WTC11 (cell line): Measurements from ENCODE around the gene GPHA2. TPM values are rescaled to one million over a fixed set of nuclear protein-coding genes. Genes with fewer than 3 reads are reported as not detected.

Experiments
- ATAC-seq: fragments of 200-7000 bp; cut with Tn5 transposase; 2 replicates; pipeline ENCODE4 v1.10.0; 2021; ENCODE audit warnings: mild to moderate bottlenecking, moderate library complexity
- CTCF ChIA-PET: fragments of 300-600 bp; sonication (Branson Sonifier 250); formaldehyde crosslinking; loops from one replicate; lab custom pipeline; 2021; ENCODE audit warnings: antibody characterized with exemption; lab: Charles Lee
- POLR2A ChIA-PET: fragments of 350-600 bp; sonication (Branson Sonifier 250); formaldehyde crosslinking; loops from one replicate; lab custom pipeline; 2021; ENCODE audit warnings: antibody characterized with exemption; lab: Charles Lee
- DNase-seq: peaks from one replicate; pipeline ENCODE4 v3.0.0; 2021; ENCODE audit warnings: low spot score
- H3K27ac Mint-ChIP-seq: 2 replicates; pipeline ENCODE4 v1.8.0; 2021; ENCODE audit warnings: mixed read lengths
- H3K27me3 Mint-ChIP-seq: 2 replicates; pipeline ENCODE4 v1.8.0; 2021; ENCODE audit warnings: low read depth, mild to moderate bottlenecking, moderate library complexity, mixed read lengths
- H3K36me3 Mint-ChIP-seq: 2 replicates; pipeline ENCODE4 v1.8.0; 2021; ENCODE audit warnings: mixed read lengths
- H3K4me1 Mint-ChIP-seq: 2 replicates; pipeline ENCODE4 v1.8.0; 2022; ENCODE audit warnings: mixed read lengths
- H3K4me3 Mint-ChIP-seq: 2 replicates; pipeline ENCODE4 v1.8.0; 2021; ENCODE audit warnings: mild to moderate bottlenecking, moderate library complexity, mixed read lengths
- H3K9me3 Mint-ChIP-seq: 2 replicates; pipeline ENCODE4 v1.8.0; 2021; ENCODE audit warnings: mixed read lengths
- ERG ChIP-seq: fragments of 250-450 bp; sonication (Bioruptor Pico); IDR thresholded peaks from 2 replicates; pipeline ENCODE4 v1.8.0; 2021; ENCODE audit warnings: mild to moderate bottlenecking
- ETV6 ChIP-seq: sonication (generic); formaldehyde crosslinking; IDR thresholded peaks from 2 replicates; pipeline ENCODE4 v1.8.1; 2022; ENCODE audit warnings: mild to moderate bottlenecking, missing genetic modification reagents
- FOXK1 ChIP-seq: sonication (generic); formaldehyde crosslinking; IDR thresholded peaks from 2 replicates; pipeline ENCODE4 v1.8.0; 2022; ENCODE audit warnings: mild to moderate bottlenecking, moderate library complexity, missing genetic modification reagents
- FOXP1 ChIP-seq: sonication (generic); formaldehyde crosslinking; IDR thresholded peaks from 2 replicates; pipeline ENCODE4 v1.8.0; 2022; ENCODE audit warnings: missing genetic modification reagents, mild to moderate bottlenecking, moderate library complexity, borderline replicate concordance
- GTF2I ChIP-seq: fragments of 250-450 bp; sonication (Bioruptor Pico); conservative IDR thresholded peaks from 2 replicates; pipeline ENCODE4 v1.4.0; 2021; ENCODE audit warnings: mild to moderate bottlenecking
- JUN ChIP-seq: sonication (generic); formaldehyde crosslinking; IDR thresholded peaks from 2 replicates; pipeline ENCODE4 v1.8.0; 2023; ENCODE audit warnings: mild to moderate bottlenecking, missing genetic modification reagents
- NFYB ChIP-seq: sonication (generic); formaldehyde crosslinking; conservative IDR thresholded peaks from 2 replicates; pipeline ENCODE4 v1.8.0; 2022; ENCODE audit warnings: low read depth, missing genetic modification reagents
- NR1H2 ChIP-seq: sonication (generic); formaldehyde crosslinking; IDR thresholded peaks from 2 replicates; pipeline ENCODE4 v1.9.0; 2021; ENCODE audit warnings: mild to moderate bottlenecking, moderate library complexity, missing genetic modification reagents
- NR3C1 ChIP-seq: sonication (generic); formaldehyde crosslinking; conservative IDR thresholded peaks from 2 replicates; pipeline ENCODE4 v1.8.1; 2023; ENCODE audit warnings: low read depth, mild to moderate bottlenecking, missing genetic modification reagents
- TEAD4 ChIP-seq: sonication (generic); formaldehyde crosslinking; IDR thresholded peaks from 2 replicates; pipeline ENCODE4 v1.8.0; 2022; ENCODE audit warnings: mild to moderate bottlenecking, missing genetic modification reagents
- ZMAT4 ChIP-seq: fragments of 250-450 bp; sonication (Bioruptor Pico); IDR thresholded peaks from 2 replicates; pipeline ENCODE4 v1.9.0; 2021; ENCODE audit warnings: mild to moderate bottlenecking
- ZNF396 ChIP-seq: fragments of 250-450 bp; sonication (Bioruptor Pico); IDR thresholded peaks from 2 replicates; pipeline ENCODE4 v1.8.0; 2021; ENCODE audit warnings: mild to moderate bottlenecking, moderate library complexity, borderline replicate concordance
- total RNA-seq: library from RNA; stranded (reverse); gene quantifications from 3 replicates; pipeline ENCODE4 v1.2.3, GENCODE V29; 2021
- TF ChIP-seq, protein P1 (sequence below): sonication (generic); formaldehyde crosslinking; conservative IDR thresholded peaks from 2 replicates; pipeline ENCODE4 v1.8.1; 2023; ENCODE audit warnings: mild to moderate bottlenecking, low read depth, missing genetic modification reagents, moderate library complexity
- TF ChIP-seq, protein P2 (sequence below): sonication (generic); formaldehyde crosslinking; IDR thresholded peaks from 2 replicates; pipeline ENCODE4 v1.8.1; 2023; ENCODE audit warnings: mild to moderate bottlenecking, moderate library complexity, missing genetic modification reagents
- TF ChIP-seq, protein P3 (sequence below): sonication (generic); formaldehyde crosslinking; IDR thresholded peaks from 2 replicates; pipeline ENCODE4 v1.8.1; 2023; ENCODE audit warnings: mild to moderate bottlenecking, missing genetic modification reagents, moderate library complexity
- TF ChIP-seq, protein P4 (sequence below): sonication (generic); formaldehyde crosslinking; IDR thresholded peaks from 2 replicates; pipeline ENCODE4 v1.8.1; 2022; ENCODE audit warnings: low read depth, missing genetic modification reagents, borderline replicate concordance

The GPHA2 gene
- total RNA-seq, 1 experiment from 2014 or later = 1.6 TPM

DNA sequence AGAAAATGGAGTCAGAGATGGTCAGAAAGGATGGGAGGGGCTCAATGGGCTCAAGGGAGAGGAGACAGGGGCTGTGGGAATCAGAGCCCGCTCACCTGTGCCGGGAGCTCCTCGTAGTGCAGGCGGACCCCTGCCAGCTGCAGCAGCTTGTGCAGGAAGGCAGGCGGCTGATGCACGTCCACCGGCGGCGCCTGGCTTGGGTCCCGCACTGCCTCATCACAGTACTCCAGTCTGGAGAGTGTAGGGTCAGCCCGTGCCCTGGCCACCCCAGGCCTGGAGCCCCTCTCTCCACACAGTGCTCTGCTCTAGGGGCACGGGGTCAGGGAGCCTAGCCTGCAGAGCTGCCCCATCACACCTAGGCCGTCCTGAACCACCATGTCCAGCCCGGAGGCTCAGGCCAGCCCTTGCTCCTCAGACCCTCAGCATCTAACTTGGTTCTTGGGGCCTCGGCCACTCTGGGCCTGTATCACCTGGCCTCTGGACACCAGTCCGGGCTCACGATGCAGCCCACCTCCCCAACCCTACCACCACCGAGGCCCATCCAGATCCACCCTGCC is 22.4 kb downstream of the GPHA2 start:
- H3K9me3 Mint-ChIP-seq = no peaks in the 10 kb centered on the region
- no peak for DNase-seq
- no peak overlapping the region for H3K4me3 Mint-ChIP-seq
- peaks cover 5% of the 10 kb centered on the region; the same call in 1 of the 2 replicates for H3K36me3 Mint-ChIP-seq
- H3K4me1 Mint-ChIP-seq = peaks cover 13% of the 10 kb centered on the region
- no peak overlapping the region for H3K27ac Mint-ChIP-seq
- TF ChIP-seq FOXK1 (CRISPR knock-in tag) (no peak), FOXP1 (CRISPR knock-in tag) (no peak), NR3C1 (no peak), JUN (CRISPR knock-in tag) (no peak), GTF2I (no peak), ETV6 (no peak), ZNF396 (CRISPR knock-in tag) (no peak)
- TF ChIP-seq, protein P1, sequence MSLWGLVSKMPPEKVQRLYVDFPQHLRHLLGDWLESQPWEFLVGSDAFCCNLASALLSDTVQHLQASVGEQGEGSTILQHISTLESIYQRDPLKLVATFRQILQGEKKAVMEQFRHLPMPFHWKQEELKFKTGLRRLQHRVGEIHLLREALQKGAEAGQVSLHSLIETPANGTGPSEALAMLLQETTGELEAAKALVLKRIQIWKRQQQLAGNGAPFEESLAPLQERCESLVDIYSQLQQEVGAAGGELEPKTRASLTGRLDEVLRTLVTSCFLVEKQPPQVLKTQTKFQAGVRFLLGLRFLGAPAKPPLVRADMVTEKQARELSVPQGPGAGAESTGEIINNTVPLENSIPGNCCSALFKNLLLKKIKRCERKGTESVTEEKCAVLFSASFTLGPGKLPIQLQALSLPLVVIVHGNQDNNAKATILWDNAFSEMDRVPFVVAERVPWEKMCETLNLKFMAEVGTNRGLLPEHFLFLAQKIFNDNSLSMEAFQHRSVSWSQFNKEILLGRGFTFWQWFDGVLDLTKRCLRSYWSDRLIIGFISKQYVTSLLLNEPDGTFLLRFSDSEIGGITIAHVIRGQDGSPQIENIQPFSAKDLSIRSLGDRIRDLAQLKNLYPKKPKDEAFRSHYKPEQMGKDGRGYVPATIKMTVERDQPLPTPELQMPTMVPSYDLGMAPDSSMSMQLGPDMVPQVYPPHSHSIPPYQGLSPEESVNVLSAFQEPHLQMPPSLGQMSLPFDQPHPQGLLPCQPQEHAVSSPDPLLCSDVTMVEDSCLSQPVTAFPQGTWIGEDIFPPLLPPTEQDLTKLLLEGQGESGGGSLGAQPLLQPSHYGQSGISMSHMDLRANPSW = no peak
- TF ChIP-seq, protein P2, sequence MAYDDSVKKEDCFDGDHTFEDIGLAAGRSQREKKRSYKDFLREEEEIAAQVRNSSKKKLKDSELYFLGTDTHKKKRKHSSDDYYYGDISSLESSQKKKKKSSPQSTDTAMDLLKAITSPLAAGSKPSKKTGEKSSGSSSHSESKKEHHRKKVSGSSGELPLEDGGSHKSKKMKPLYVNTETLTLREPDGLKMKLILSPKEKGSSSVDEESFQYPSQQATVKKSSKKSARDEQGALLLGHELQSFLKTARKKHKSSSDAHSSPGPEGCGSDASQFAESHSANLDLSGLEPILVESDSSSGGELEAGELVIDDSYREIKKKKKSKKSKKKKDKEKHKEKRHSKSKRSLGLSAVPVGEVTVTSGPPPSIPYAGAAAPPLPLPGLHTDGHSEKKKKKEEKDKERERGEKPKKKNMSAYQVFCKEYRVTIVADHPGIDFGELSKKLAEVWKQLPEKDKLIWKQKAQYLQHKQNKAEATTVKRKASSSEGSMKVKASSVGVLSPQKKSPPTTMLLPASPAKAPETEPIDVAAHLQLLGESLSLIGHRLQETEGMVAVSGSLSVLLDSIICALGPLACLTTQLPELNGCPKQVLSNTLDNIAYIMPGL (CRISPR knock-in tag) = no peak
- no peak for ATAC-seq
- POLR2A ChIA-PET = no interaction called here
- CTCF ChIA-PET = interaction anchor here (0.7 to 1.0 kb wide), 2 partner anchors 25 to 32 kb away, joined by 3 read pairs; no protein-coding TSS in a partner anchor
- H3K27me3 Mint-ChIP-seq = no peaks in the 10 kb centered on the region

- TF ChIP-seq NFYB (CRISPR knock-in tag) (no peak), ZMAT4 (CRISPR knock-in tag) (no peak), ERG (CRISPR knock-in tag) (no peak), TEAD4 (no peak), JUN (CRISPR knock-in tag) (no peak), NR1H2 (CRISPR knock-in tag) (no peak)
- TF ChIP-seq, protein P3, sequence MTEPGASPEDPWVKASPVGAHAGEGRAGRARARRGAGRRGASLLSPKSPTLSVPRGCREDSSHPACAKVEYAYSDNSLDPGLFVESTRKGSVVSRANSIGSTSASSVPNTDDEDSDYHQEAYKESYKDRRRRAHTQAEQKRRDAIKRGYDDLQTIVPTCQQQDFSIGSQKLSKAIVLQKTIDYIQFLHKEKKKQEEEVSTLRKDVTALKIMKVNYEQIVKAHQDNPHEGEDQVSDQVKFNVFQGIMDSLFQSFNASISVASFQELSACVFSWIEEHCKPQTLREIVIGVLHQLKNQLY (CRISPR knock-in tag) = no peak
- TF ChIP-seq, protein P4, sequence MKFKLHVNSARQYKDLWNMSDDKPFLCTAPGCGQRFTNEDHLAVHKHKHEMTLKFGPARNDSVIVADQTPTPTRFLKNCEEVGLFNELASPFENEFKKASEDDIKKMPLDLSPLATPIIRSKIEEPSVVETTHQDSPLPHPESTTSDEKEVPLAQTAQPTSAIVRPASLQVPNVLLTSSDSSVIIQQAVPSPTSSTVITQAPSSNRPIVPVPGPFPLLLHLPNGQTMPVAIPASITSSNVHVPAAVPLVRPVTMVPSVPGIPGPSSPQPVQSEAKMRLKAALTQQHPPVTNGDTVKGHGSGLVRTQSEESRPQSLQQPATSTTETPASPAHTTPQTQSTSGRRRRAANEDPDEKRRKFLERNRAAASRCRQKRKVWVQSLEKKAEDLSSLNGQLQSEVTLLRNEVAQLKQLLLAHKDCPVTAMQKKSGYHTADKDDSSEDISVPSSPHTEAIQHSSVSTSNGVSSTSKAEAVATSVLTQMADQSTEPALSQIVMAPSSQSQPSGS = no peak
- DNase-seq (no peak), ATAC-seq (no peak)
- H3K4me1 Mint-ChIP-seq = peaks cover 8% of the 10 kb centered on the region
- no peak overlapping the region for H3K4me3 Mint-ChIP-seq
- H3K27ac Mint-ChIP-seq = no peak overlapping the region
- H3K36me3 Mint-ChIP-seq = peaks cover 10% of the 10 kb centered on the region; the same call in 1 of the 2 replicates
- POLR2A ChIA-PET = no interaction called here
- H3K27me3 Mint-ChIP-seq = no peaks in the 10 kb centered on the region
- H3K9me3 Mint-ChIP-seq = no peaks in the 10 kb centered on the region
- CTCF ChIA-PET = interaction anchor here (1.4 to 1.6 kb wide), 2 partner anchors 63 to 206 kb away, joined by 4 read pairs; partner anchors contain the start of gene ZNHIT2
These were observed 24.0 kb downstream of the GPHA2 start for GRCh38 chr11:64911689-64912088.
